HCT116 (cell line): Measurements from ENCODE around the gene RGS17. TPM values are rescaled to one million over a fixed set of nuclear protein-coding genes. Genes with fewer than 3 reads are reported as not detected.

Experiments used
- ATAC-seq: fragments of 200-7000 bp; cut with Tn5 transposase; 2 replicates; pipeline ENCODE4 v1.9.1; 2020; ENCODE audit warnings: mild to moderate bottlenecking, moderate library complexity
- BruUV-seq: library from RNA; stranded (reverse); fragments of 400-500 nt; replicated peaks from 2 replicates; lab custom pipeline; 2021; lab: Mats Ljungman, UMichigan
- CTCF ChIA-PET: fragments of 300-600 bp; sonication (Branson Sonifier 250); formaldehyde crosslinking; loops from one replicate; lab custom pipeline; 2021; ENCODE audit warnings: antibody characterized with exemption; lab: Charles Lee
- POLR2A ChIA-PET: fragments of 300-600, 350-600 bp; sonication (Branson Sonifier 250); formaldehyde crosslinking; loops from one replicate; lab custom pipeline; 2021; ENCODE audit warnings: antibody characterized with exemption; lab: Charles Lee
- RAD21 ChIA-PET, 2 experiments: fragments of 300-600 bp; sonication (Branson Sonifier 250); formaldehyde crosslinking; loops; one replicate each; lab custom pipeline; 2023; ENCODE audit warnings: low total read pairs in 2 of 2; ENCODE audit not compliant: uncharacterized antibody in 2 of 2, unreplicated experiment in 2 of 2, low non-redundant PET in 1 of 2; lab: Charles Lee
- DNase-seq: peaks from one replicate; pipeline ENCODE4 v3.0.0-alpha.2; 2010; ENCODE audit warnings: low read depth, low spot score
- H2AFZ ChIP-seq: fragments of 200-600 bp; shearing (Covaris generic), sonication (generic); 2 replicates; pipeline ENCODE4 v1.6.1; 2017; ENCODE audit warnings: low read depth, mixed run types, mixed read lengths, antibody characterized with exemption, low read length; ENCODE audit not compliant: poor library complexity, severe bottlenecking
- H3K27ac ChIP-seq: 2 replicates; pipeline ENCODE4 v1.5.1; 2012; ENCODE audit warnings: low read depth, low read length
- H3K27me3 ChIP-seq: fragments of 200-600 bp; sonication (generic); 2 replicates; pipeline ENCODE4 v1.6.1; 2016; ENCODE audit warnings: mixed run types, low read length, mixed read lengths; ENCODE audit not compliant: insufficient read depth
- H3K36me3 ChIP-seq, 2 experiments: fragments of 200-500 bp in 1 of 2; fragments of 200-600 bp in 1 of 2; sonication (Bioruptor generic) in 1 of 2; sonication (generic) in 1 of 2; 2 replicates each; pipeline versions ENCODE4 v1.5.1 to v1.6.1; 2014 to 2016; ENCODE audit warnings: low read length in 2 of 2, inconsistent platforms in 1 of 2, mixed read lengths in 1 of 2, mixed run types in 1 of 2; ENCODE audit not compliant: insufficient read depth in 2 of 2, control insufficient read depth in 1 of 2
- H3K4me1 ChIP-seq, 2 experiments: fragments of 200-600 bp in 1 of 2; sonication (generic) in 1 of 2; 2 replicates each; pipeline versions ENCODE4 v1.5.1 to v1.6.1; 2012 to 2017; ENCODE audit warnings: low read length in 2 of 2, inconsistent platforms in 1 of 2, mild to moderate bottlenecking in 1 of 2, mixed read lengths in 1 of 2, mixed run types in 1 of 2, moderate library complexity in 1 of 2; ENCODE audit not compliant: insufficient read depth in 2 of 2, control insufficient read depth in 1 of 2
- H3K4me2 ChIP-seq: fragments of 200-600 bp; sonication (generic); 2 replicates; pipeline ENCODE4 v1.6.1; 2017; ENCODE audit warnings: mixed run types, low read length, mixed read lengths
- H3K4me3 ChIP-seq, 2 experiments: fragments of 200-600 bp in 1 of 2; sonication (generic) in 1 of 2; replicated peaks in 1 of 2; 2 replicates each; pipeline ENCODE4 v1.5.1; 2011 to 2016; ENCODE audit warnings: low read length in 2 of 2, control low read depth in 1 of 2, low read depth in 1 of 2, mild to moderate bottlenecking in 1 of 2, mixed read lengths in 1 of 2, mixed run types in 1 of 2
- H3K79me2 ChIP-seq: fragments of 200-600 bp; sonication (generic); 2 replicates; pipeline ENCODE4 v1.6.1; 2017; ENCODE audit warnings: mild to moderate bottlenecking, mixed run types, low read length, moderate library complexity, mixed read lengths; ENCODE audit not compliant: insufficient read depth
- H3K9ac ChIP-seq: fragments of 200-600 bp; sonication (generic); 2 replicates; pipeline ENCODE4 v1.6.1; 2016; ENCODE audit warnings: low read length, mixed read lengths
- H3K9me2 ChIP-seq: fragments of 200-600 bp; sonication (generic), shearing (Covaris generic); 2 replicates; pipeline ENCODE4 v1.6.1; 2017; ENCODE audit warnings: mixed run types, mild to moderate bottlenecking, moderate library complexity; ENCODE audit not compliant: insufficient read depth
- H3K9me3 ChIP-seq, 2 experiments: fragments of 200-500 bp in 1 of 2; fragments of 200-600 bp in 1 of 2; sonication (Bioruptor generic) in 1 of 2; sonication (generic) in 1 of 2; 2 replicates each; pipeline ENCODE4 v1.6.1; 2014 to 2017; ENCODE audit warnings: low read length in 2 of 2, mixed read lengths in 2 of 2, inconsistent platforms in 1 of 2, low read depth in 1 of 2, mild to moderate bottlenecking in 1 of 2, mixed run types in 1 of 2, moderate library complexity in 1 of 2; ENCODE audit not compliant: control insufficient read depth in 1 of 2, insufficient read depth in 1 of 2
- H4K20me1 ChIP-seq: fragments of 200-600 bp; sonication (generic), shearing (Covaris generic); 2 replicates; pipeline ENCODE4 v1.6.1; 2017; ENCODE audit warnings: mixed run types, mild to moderate bottlenecking, moderate library complexity; ENCODE audit not compliant: insufficient read depth
- EGR1 ChIP-seq: IDR thresholded peaks from 2 replicates; pipeline ENCODE4 v1.6.1; 2012; ENCODE audit warnings: low read depth
- MAX ChIP-seq: IDR thresholded peaks from 2 replicates; pipeline ENCODE4 v1.6.1; 2012
- POLR2AphosphoS5 ChIP-seq: IDR thresholded peaks from 2 replicates; pipeline ENCODE4 v1.6.1; 2011; ENCODE audit warnings: mild to moderate bottlenecking, low read depth, low read length, moderate library complexity
- RAD21 ChIP-seq: IDR thresholded peaks from 2 replicates; pipeline ENCODE4 v1.6.1; 2012; ENCODE audit warnings: low read depth, mild to moderate bottlenecking
- SP1 ChIP-seq: IDR thresholded peaks from 2 replicates; pipeline ENCODE4 v1.6.1; 2012; ENCODE audit warnings: low read depth
- SRF ChIP-seq: IDR thresholded peaks from 2 replicates; pipeline ENCODE4 v1.6.1; 2012; ENCODE audit warnings: low read depth
- ZBTB33 ChIP-seq: IDR thresholded peaks from 2 replicates; pipeline ENCODE4 v1.6.1; 2011; ENCODE audit warnings: mild to moderate bottlenecking, low read length, moderate library complexity; ENCODE audit not compliant: insufficient replicate concordance; ENCODE audit errors: extremely low read depth
- ZNF274 ChIP-seq: fragments of 200-500 bp; sonication (Bioruptor generic); IDR thresholded peaks from 2 replicates; pipeline ENCODE4 v1.6.1; 2014; ENCODE audit warnings: mild to moderate bottlenecking, low read depth, low read length, inconsistent platforms
- intact Hi-C: fragments of 100-400 bp; cut with micrococcal nuclease; formaldehyde crosslinking; loops from 2 replicates; pipeline ENCODE4 v1.10.0; 2022
- total RNA-seq: library from RNA; stranded (reverse); gene quantifications from one replicate; pipeline ENCODE4 v1.2.1, GENCODE V29; 2021; ENCODE audit not compliant: unreplicated experiment

RGS17 gene
- total RNA-seq, 1 experiment from 2014 or later = 3.9 TPM

DNA sequence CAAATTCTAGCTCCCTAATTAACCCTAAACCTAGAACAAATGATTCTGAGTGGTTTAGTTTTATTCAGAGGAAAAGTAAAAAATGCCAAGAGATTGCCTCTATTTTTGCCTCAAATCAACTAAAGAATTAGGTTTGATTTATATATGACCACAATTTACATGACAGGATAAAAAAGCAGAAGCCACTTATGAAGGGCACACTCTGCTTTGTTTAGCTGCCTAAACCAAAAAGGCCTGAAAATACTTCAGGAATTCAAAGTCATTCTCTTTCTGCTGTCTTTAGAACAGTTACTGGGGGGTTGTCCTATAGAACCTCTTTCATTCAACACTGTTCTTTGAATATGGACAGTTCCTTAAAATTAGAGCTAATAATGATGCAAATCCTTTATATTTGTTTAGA is 153.5 kb downstream of the RGS17 start:
- RAD21 ChIA-PET = no interaction called here
- peaks cover 31 to 65% of the 10 kb centered on the region in 2 experiments for H3K36me3 ChIP-seq
- BruUV-seq = no TSS peak

DNA sequence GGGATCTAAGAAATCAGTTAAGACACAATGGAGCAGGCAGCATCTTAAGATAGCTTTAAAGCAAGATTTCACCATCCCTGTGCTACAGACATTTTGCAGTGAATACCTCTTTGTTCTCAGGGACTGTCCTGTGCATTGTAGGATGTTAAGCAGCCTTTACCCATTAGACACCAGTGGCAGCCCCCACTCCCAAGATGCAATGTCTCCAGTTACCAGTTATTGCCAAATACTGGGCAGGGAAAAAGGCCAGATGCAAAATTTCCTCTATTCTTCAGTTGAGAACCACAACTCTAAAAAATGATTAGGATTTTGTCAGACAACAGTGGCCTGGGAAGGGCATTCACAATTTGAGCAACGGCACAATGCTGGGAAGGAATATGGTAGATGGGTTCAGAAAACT is 154.3 kb downstream of the RGS17 start:
- no TSS peak for BruUV-seq
- H3K27ac ChIP-seq = no peak overlapping the region
- no peak for ATAC-seq
- ChIA-PET RAD21 (no interaction called here), POLR2A (no interaction called here)
- H3K4me1 ChIP-seq = peaks cover 0 to 13% of the 10 kb centered on the region in 2 experiments; a peak in 3 of 4 replicates
- peaks cover 39 to 71% of the 10 kb centered on the region in 2 experiments for H3K36me3 ChIP-seq
- no peak overlapping the region for H2AFZ ChIP-seq
- DNase-seq = no peak
- no peaks in the 10 kb centered on the region for H3K9me3 ChIP-seq
- no peak overlapping the region for H3K4me2 ChIP-seq
- intact Hi-C loops = no loop called here
- H3K4me3 ChIP-seq = no peak overlapping the region
- peaks cover 98% of the 10 kb centered on the region for H3K79me2 ChIP-seq
- TF ChIP-seq ZNF274 (no peak), SP1 (no peak), RAD21 (no peak), SRF (no peak), MAX (no peak), EGR1 (no peak), POLR2AphosphoS5 (no peak)
- TF ChIP-seq, all 23 proteins: peak for 0
- H3K9ac ChIP-seq = no peak overlapping the region
- no peaks in the 10 kb centered on the region for H3K27me3 ChIP-seq
- peaks cover 38% of the 10 kb centered on the region for H4K20me1 ChIP-seq
- no peaks in the 10 kb centered on the region for H3K9me2 ChIP-seq
- CTCF ChIA-PET = no interaction called here

More for the DNA sequence above, 153.5 kb downstream of the RGS17 start:
- Histone ChIP-seq H3K9me2 (no peaks in the 10 kb centered on the region), H3K4me2 (no peak overlapping the region), H2AFZ (no peak overlapping the region), H3K27ac (no peak overlapping the region), H3K27me3 (no peaks in the 10 kb centered on the region), H3K4me1 (peaks cover 0 to 13% of the 10 kb centered on the region in 2 experiments; a peak in 3 of 4 replicates), H3K4me3 (no peak overlapping the region), H4K20me1 (peaks cover 36% of the 10 kb centered on the region), H3K9me3 (no peaks in the 10 kb centered on the region), H3K9ac (no peak overlapping the region), H3K79me2 (peaks cover 100% of the 10 kb centered on the region)
- TF ChIP-seq ZNF274 = no peak
- TF ChIP-seq ZBTB33 = no peak
- ChIA-PET POLR2A (no interaction called here), CTCF (no interaction called here)
- no peak for DNase-seq
- no peak for ATAC-seq
- intact Hi-C loops = no loop called here
